Measurements from ENCODE around the gene ZFP1.
"Not testable (repeated sequence)": the region's sequence is repeated elsewhere in the genome, so short reads cannot be mapped to it uniquely, and the experiment has no call there.

Gene ZFP1

GRCh38 chr16:75160386-75160785 is 12.1 kb downstream of the ZFP1 start:
- no peak for DNase-seq

DNA sequence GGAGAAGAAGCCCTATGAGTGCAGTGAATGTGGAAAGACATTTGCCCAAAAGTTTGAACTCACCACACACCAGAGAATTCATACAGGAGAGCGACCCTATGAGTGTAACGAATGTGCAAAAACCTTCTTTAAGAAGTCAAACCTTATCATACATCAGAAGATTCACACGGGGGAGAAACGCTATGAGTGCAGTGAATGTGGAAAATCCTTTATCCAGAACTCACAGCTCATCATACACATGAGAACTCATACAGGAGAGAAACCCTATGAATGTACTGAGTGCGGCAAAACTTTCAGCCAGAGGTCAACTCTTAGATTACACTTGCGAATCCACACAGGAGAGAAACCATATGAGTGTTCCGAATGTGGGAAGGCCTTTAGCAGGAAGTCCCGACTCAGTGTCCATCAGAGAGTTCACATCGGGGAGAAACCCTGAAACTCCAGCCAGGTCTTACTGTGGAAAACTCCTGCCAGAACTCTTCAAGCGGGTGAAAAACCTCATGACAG is 21.6 kb downstream of the ZFP1 start:
- DNase-seq: no peak

GRCh38 chr16:75172578-75172977 is 24.3 kb downstream of the ZFP1 start:
- no peak for DNase-seq

- DNase-seq: no peak
These were observed 26.8 kb downstream of the ZFP1 start for GRCh38 chr16:75175074-75175473.

DNA sequence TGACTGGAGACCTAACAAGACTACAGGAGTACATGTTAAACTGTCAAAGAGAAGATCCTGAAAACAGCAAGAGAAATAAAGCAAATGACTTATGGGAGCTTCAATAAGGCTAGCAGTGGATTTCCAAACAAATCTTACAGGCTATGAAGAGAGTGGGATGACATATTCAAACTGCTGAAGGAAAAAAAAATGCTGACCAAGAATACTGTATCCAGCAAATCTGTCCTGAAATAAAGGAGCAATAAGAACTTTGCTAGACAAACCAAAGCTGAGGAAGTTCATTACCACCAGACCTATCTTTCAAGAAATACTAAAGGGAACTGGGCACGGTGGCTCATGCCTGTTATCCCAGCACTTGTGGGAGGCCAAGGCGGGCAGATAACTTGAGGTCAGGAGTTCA is 28.6 kb downstream of the ZFP1 start:
- DNase-seq: no peak

DNA sequence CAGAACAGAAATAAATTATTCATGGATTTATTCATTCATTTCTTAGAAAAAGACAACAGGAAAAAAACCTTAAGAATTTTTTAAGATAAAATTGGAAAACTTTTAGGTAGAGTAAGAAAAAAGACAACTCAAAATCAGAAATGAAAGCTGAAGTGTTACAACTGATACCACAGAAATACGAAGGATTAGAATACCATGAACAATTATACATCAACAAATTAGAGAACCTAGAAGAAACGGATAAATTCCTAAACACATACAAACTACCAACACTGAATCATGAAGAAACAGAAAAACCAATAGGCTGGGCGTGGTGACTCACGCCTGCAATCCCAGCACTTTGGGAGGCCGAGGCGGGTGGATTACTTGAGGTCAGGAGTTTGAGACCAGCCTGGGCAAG is 30.9 kb downstream of the ZFP1 start:
- no peak for DNase-seq

DNA sequence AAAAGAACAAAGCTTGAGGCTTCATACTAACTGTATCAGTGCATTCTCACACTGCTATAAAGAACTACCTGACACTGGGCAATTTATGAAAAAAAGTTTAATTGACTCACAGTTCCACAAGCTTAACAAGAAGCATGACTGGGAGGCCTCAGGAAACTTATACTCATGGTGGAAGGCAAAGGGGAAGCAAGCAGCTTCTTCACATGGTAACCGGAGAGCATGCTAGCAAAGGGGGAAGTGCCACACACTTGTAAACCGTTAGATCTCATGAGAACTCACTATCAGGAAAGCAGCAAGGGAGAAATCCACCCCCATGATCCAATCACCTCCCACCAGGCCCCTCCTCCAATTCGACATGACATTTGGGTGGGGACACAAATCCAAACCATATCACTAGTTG is 33.3 kb downstream of the ZFP1 start:
- peak; percentile 68 for DNase-seq

DNA sequence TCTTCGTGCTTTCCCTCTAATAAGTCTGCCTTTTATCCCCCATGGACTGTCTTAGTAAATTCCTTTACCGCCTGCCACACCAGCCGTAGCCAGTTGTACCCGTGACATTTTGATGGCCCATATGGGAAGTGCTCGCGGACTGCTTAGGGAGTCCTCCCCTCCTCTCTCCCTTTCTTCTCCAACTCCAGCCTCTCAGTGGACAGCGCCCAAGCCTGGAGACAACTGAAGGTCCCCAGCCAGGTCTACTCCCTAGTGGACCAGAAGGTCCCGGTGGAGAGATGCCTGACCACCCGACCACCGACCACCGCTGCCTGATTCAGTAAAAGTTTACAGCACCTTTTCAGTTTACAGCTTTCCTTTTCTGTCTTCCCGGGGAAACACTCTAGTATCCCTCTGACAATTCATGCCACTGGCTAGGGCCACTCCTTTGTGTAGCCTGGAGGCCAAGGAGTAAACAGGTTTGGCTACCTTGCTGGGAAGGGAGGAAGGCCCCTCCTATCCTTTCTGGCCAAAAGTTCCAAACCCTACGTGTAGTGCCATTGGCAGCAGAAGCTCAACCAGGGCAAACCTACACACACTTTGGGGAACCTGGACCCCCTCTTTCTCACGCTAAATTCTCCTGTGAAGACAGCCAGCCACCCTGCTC is 40.6 kb downstream of the ZFP1 start:
- DNase-seq: no peak

- no peak for DNase-seq
These were observed 41.4 kb downstream of the ZFP1 start for GRCh38 chr16:75189638-75190245.

DNA sequence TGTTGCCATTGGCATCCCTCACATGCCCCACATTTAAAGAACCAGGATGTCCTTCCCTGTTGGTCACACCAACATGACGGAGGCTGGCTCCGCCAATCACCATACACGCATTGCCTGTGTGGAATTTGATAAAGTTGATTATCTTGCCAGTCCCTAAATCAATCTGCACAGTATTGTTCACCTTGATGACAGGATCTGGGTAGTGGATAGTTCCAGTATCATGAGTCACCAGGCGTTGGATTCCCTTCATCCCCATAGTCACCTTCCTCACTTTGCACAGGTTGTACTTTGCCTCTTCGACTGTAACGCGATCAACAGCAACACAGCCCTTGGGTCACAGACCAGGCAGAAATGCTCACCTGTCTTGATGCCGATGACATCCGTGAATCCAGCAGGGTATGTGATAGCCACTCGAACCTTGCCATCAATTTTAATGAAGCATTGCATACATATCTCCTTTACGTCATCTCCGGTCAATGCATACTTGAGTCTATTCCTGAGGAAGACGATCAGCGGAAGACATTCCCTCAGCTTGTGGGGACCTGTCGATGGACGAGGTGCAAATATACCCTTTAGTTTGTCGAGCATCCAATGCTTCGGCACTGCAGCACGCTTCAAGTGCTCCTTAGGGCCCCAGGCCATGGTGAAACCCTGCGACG is 44.4 kb downstream of the ZFP1 start:
- no peak for DNase-seq

DNA sequence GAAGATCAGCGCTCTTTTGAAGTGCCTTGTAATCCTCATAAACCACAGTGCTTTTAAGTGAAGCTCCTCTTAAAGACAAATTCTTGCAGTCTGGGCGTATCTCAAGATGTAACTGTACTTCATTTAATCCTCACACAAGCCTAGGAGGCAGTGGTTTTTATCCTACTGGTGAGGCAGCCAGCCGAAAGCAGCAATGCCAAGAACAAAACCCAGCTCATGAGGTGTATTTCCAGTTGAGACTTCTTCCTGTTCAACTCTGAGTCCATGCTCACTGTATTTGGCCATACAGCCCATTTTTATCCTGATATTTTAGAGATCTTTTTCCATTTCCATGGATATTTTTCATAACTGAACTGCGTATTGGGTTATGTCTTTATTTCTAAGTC is 44.9 kb downstream of the ZFP1 start:
- no peak for DNase-seq

DNA sequence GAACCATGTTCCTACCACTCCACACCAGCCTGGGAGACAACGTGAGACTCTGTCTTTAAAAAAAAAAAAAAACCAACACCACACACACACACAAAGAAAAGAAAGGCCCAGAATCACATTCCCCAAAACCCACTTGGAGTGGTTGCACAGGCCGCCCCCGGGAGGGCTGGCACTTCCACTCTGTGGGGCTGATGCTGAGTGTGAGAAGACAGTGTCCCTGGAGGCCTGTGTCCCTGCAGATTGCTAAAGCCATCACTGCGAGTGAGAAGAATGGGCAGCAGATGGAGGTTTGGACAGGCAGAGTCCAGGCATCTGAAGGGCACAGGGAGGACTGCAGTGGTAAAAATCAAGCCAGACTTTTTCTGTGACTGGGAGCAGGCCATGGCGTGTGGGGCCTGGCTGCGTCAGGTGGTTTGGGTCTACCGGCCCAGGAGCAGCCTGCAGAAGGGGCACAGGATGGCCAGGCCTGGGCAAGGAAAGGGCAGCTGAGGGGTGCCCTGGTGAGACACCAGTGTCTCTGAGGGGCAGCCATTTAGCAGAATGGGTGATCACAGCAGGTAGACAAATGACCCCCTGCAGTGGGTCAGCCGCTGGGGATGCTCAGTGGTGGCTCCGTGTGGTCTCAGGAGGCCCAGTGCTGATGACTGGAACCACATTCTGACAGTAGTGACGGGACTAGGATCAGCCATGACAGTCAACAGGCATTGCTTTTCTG is 45.6 kb downstream of the ZFP1 start:
- DNase-seq: no peak

GRCh38 chr16:75195811-75196790 is 47.8 kb downstream of the ZFP1 start:
- DNase-seq: no peak

- DNase-seq: no peak
These were observed 48.5 kb downstream of the ZFP1 start for GRCh38 chr16:75196836-75197235.

- no peak for DNase-seq
These were observed 49.3 kb downstream of the ZFP1 start for GRCh38 chr16:75197522-75198134.

DNA sequence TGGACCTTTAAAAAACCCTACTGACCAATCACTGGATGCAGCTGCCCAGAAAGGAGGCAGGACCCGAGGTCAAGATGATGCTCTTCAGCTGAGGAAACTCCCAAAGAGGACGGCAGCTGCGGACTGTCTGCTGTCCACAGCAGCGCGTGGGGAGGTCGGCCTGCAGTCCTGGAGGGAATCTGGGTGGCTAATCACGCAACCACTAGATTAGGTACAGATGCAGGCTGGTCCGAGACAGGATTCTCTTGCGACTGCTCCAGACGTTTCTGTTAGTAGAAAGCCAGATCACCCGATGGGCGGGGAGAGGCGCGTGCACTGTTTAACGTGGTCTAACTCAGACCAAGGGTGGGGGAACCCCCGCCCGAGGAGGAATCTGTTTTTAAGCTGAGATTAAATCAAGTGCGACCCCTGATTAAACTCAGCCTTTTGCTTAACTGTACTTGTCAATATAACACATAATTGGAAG is 49.8 kb downstream of the ZFP1 start:
- DNase-seq: no peak

DNA sequence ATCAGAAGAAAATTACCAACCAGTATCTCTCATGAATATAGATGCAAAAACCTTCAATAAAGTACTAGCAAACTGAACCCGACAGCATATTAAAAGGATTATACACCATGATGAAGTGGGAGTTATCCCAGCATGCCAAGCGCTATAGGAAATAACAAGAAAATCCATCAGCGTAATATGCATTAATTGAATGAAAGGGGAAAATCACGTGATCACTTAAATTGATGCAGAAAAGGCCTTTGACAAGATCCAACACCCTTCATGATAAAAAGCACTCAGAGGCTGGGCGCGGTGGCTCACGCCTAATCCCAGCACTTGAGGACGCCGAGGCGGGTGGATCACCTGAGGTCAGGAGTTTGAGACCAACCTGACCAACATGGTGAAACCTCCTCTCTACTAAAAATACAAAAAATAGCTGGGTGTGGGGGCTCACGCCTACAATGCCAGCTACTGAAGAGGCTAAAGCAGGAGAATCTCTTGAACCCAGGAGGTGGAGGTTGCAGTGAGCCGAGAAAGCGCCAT is 53.8 kb downstream of the ZFP1 start:
- DNase-seq: no peak

DNA sequence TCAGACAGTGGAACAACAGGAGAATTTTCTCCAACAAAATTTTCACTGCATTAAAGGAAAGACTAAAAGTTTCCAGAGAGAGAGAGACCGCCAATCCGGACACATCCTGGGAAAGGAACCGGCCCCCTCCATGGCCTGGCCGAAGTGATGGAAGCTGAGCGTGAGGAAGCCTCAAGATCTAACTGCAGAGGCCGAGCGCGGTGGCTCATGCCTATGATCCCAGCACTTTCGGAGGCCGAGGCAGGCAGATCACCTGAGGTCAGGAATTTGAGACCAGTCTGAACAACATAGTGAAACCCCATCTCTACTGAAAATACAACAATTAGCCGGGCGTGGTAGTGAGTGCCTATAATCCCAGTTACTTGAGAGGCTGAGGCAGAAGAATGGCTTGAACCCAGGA is 54.8 kb downstream of the ZFP1 start:
- DNase-seq: no peak

- DNase-seq: no peak
These were observed 55.5 kb downstream of the ZFP1 start for GRCh38 chr16:75203667-75204409.

GRCh38 chr16:75204410-75204758 is 56.1 kb downstream of the ZFP1 start:
- DNase-seq: no peak

- not testable (repeated sequence) for DNase-seq
These were observed 56.6 kb downstream of the ZFP1 start for GRCh38 chr16:75204905-75205304.

All from GF-D8 (cell line).